K562 (cell line): ENCODE data around the gene KCNQ4. TPM values are rescaled to one million over a fixed set of nuclear protein-coding genes. Genes with fewer than 3 reads are reported as not detected.

Source experiments
- ATAC-seq: fragments of 200-7000 bp; cut with Tn5 transposase; 3 replicates; pipeline ENCODE4 v1.9.1; 2020; ENCODE audit warnings: moderate library complexity
- BruUV-seq: library from RNA; stranded (reverse); fragments of 400-500 nt; replicated peaks from 2 replicates; lab custom pipeline; 2021; lab: Mats Ljungman, UMichigan
- CTCF ChIA-PET: fragments of 300-600 bp; formaldehyde crosslinking; extraction: SDS; loops from one replicate; lab custom pipeline; 2021; ENCODE audit warnings: low intra/inter-chr PET ratio; lab: Yijun Ruan, JAX
- POLR2A ChIA-PET: fragments of 300-600, 350-650 bp; sonication (Branson Sonifier 250); formaldehyde crosslinking; extraction: SDS; loops from one replicate; lab custom pipeline; 2021; ENCODE audit warnings: antibody characterized with exemption, inconsistent platforms; lab: Yijun Ruan, JAX
- DNase-seq, 4 experiments: peaks; one replicate each; pipeline versions ENCODE4 v3.0.0 to v3.0.0-alpha.2; 2011 to 2018; ENCODE audit warnings: low spot score in 3 of 4, mixed read lengths in 3 of 4; ENCODE audit errors: extremely low read depth in 1 of 4
- FAIRE-seq: peaks from 2 replicates; lab custom pipeline; 2011; peaks lifted over from hg19 to GRCh38; lab: Jason Lieb, UNC
- H2AFZ ChIP-seq: 2 replicates; pipeline ENCODE4 v1.6.0; 2011; ENCODE audit warnings: low read depth, low read length, control low read depth, inconsistent platforms
- H3K27ac ChIP-seq: fragments of 200-600 bp; 3 replicates; pipeline ENCODE4 v1.8.0; 2011; ENCODE audit warnings: low read depth, mild to moderate bottlenecking, control low read depth, inconsistent platforms, low read length, moderate library complexity, mixed read lengths; ENCODE audit errors: extremely low read depth
- H3K27me3 ChIP-seq, 2 experiments: fragments of 300-600 bp in 1 of 2; 2 replicates in 1 of 2; 3 replicates in 1 of 2; pipeline versions ENCODE4 v1.6.0 to v1.8.0; 2011; ENCODE audit warnings: inconsistent platforms in 2 of 2, low read length in 2 of 2, mild to moderate bottlenecking in 1 of 2, mixed read lengths in 1 of 2, moderate library complexity in 1 of 2; ENCODE audit not compliant: control insufficient read depth in 2 of 2, insufficient read depth in 2 of 2
- H3K36me3 ChIP-seq: fragments of 300-600 bp; 3 replicates; pipeline ENCODE4 v1.8.0; 2011; ENCODE audit warnings: mild to moderate bottlenecking, low read length, inconsistent platforms; ENCODE audit not compliant: control insufficient read depth, insufficient read depth
- H3K4me1 ChIP-seq, 2 experiments: fragments of 200-600 bp in 1 of 2; replicated peaks in 1 of 2; 2 replicates in 1 of 2; 3 replicates in 1 of 2; pipeline versions ENCODE4 v1.5.1 to v1.8.0; 2011; ENCODE audit warnings: inconsistent platforms in 2 of 2, low read length in 2 of 2, mild to moderate bottlenecking in 1 of 2, mixed read lengths in 1 of 2, moderate library complexity in 1 of 2; ENCODE audit not compliant: control insufficient read depth in 2 of 2, insufficient read depth in 2 of 2
- H3K4me2 ChIP-seq: 2 replicates; pipeline ENCODE4 v1.6.1; 2011; ENCODE audit warnings: low read length, control low read depth, inconsistent platforms, mixed read lengths; ENCODE audit not compliant: insufficient read depth
- H3K4me3 ChIP-seq: fragments of 200-600 bp; sonication (generic), shearing (Covaris generic); 2 replicates; pipeline ENCODE4 v1.5.1; 2016; ENCODE audit warnings: control low read depth, inconsistent platforms
- H3K79me2 ChIP-seq: fragments of 200-600 bp; 3 replicates; pipeline ENCODE4 v1.8.0; 2011; ENCODE audit warnings: low read length, inconsistent platforms; ENCODE audit not compliant: control insufficient read depth, insufficient read depth
- H3K9ac ChIP-seq, 2 experiments: 2 replicates each; pipeline versions ENCODE4 v1.6.0 to v1.6.1; 2011; ENCODE audit warnings: low read depth in 2 of 2, low read length in 2 of 2, control low read depth in 1 of 2, inconsistent platforms in 1 of 2, mild to moderate bottlenecking in 1 of 2, mixed read lengths in 1 of 2; ENCODE audit not compliant: insufficient read depth in 1 of 2
- H3K9me1 ChIP-seq: one replicate; pipeline ENCODE4 v1.6.0; 2011; ENCODE audit warnings: inconsistent platforms, mild to moderate bottlenecking, low read length, moderate library complexity; ENCODE audit not compliant: control insufficient read depth, insufficient read depth
- H3K9me3 ChIP-seq: replicated peaks from 2 replicates; pipeline ENCODE4 v1.5.1; 2011; ENCODE audit warnings: low read depth, low read length, inconsistent platforms; ENCODE audit not compliant: control insufficient read depth, insufficient read depth
- H4K20me1 ChIP-seq: replicated peaks from 2 replicates; pipeline ENCODE4 v1.6.1; 2011; ENCODE audit warnings: low read length, inconsistent platforms, mixed read lengths; ENCODE audit not compliant: control insufficient read depth, insufficient read depth
- AFF4 ChIP-seq: sonication (generic); formaldehyde crosslinking; IDR thresholded peaks from 2 replicates; pipeline ENCODE4 v1.8.0; 2023; ENCODE audit warnings: mild to moderate bottlenecking, missing genetic modification reagents
- ARID2 ChIP-seq: fragments of 450-650 bp; IDR thresholded peaks from 2 replicates; pipeline ENCODE4 v1.6.1; 2017; ENCODE audit warnings: antibody characterized with exemption, mild to moderate bottlenecking
- CBFB ChIP-seq: sonication (generic); formaldehyde crosslinking; IDR thresholded peaks from 2 replicates; pipeline ENCODE4 v1.4.0; 2020; ENCODE audit warnings: mild to moderate bottlenecking, missing genetic modification reagents
- CBX1 ChIP-seq: sonication (generic); IDR thresholded peaks from 2 replicates; pipeline ENCODE4 v1.6.1; 2016; ENCODE audit warnings: antibody characterized with exemption, low read depth, mild to moderate bottlenecking
- ETS2 ChIP-seq: IDR thresholded peaks from 2 replicates; pipeline ENCODE4 v1.6.1; 2016; ENCODE audit warnings: borderline replicate concordance, missing genetic modification characterization, mild to moderate bottlenecking, moderate library complexity, missing compliant biosample characterization; ENCODE audit not compliant: poor library complexity, severe bottlenecking
- FOXM1 ChIP-seq, 2 experiments: fragments of 450-650 bp in 1 of 2; sonication (generic) in 1 of 2; formaldehyde crosslinking in 1 of 2; IDR thresholded peaks; 2 replicates each; pipeline versions ENCODE4 v1.6.1 to v1.9.0; 2017 to 2022; ENCODE audit warnings: low read depth in 2 of 2, mild to moderate bottlenecking in 2 of 2, missing genetic modification reagents in 1 of 2, moderate library complexity in 1 of 2
- GTF2B ChIP-seq: IDR thresholded peaks from 2 replicates; pipeline ENCODE4 v1.6.1; 2011; ENCODE audit not compliant: insufficient read length; ENCODE audit errors: extremely low read depth
- GTF2E2 ChIP-seq: fragments of 200-800 bp; sonication (Bioruptor generic); IDR thresholded peaks from 2 replicates; pipeline ENCODE4 v1.6.1; 2016; ENCODE audit warnings: missing genetic modification characterization, missing compliant biosample characterization
- KAT2B ChIP-seq: IDR thresholded peaks from one replicate; pipeline ENCODE4 v1.6.1; 2012; ENCODE audit warnings: low read depth, mild to moderate bottlenecking, control low read depth, inconsistent platforms, low read length, moderate library complexity
- MIER1 ChIP-seq: fragments of 450-650 bp; IDR thresholded peaks from 2 replicates; pipeline ENCODE4 v1.6.1; 2016; ENCODE audit warnings: antibody characterized with exemption, mild to moderate bottlenecking, low read depth
- MTA2 ChIP-seq: fragments of 450-650 bp; IDR thresholded peaks from 2 replicates; pipeline ENCODE4 v1.6.1; 2016; ENCODE audit warnings: low read depth
- MYNN ChIP-seq, 2 experiments: sonication (generic); formaldehyde crosslinking in 1 of 2; IDR thresholded peaks; 2 replicates each; pipeline versions ENCODE4 v1.5.0 to v1.6.1; 2016 to 2020; ENCODE audit warnings: antibody characterized with exemption in 1 of 2, missing genetic modification reagents in 1 of 2
- NCOR1 ChIP-seq: fragments of 450-650 bp; IDR thresholded peaks from 2 replicates; pipeline ENCODE4 v1.6.1; 2016; ENCODE audit warnings: mild to moderate bottlenecking, moderate library complexity
- RCOR1 ChIP-seq, 2 experiments: IDR thresholded peaks; 2 replicates each; pipeline ENCODE4 v1.6.1; 2012; ENCODE audit warnings: low read depth in 2 of 2, low read length in 2 of 2, borderline replicate concordance in 1 of 2, improper control_type of control experiment in 1 of 2
- SETDB1 ChIP-seq: IDR thresholded peaks from one replicate; pipeline ENCODE4 v1.6.1; 2012; ENCODE audit warnings: low read length, control low read depth, inconsistent platforms
- ZBTB43 ChIP-seq: sonication (generic); formaldehyde crosslinking; IDR thresholded peaks from 2 replicates; pipeline ENCODE4 v1.8.0; 2023; ENCODE audit warnings: mild to moderate bottlenecking, missing genetic modification reagents
- ZC3H8 ChIP-seq: fragments of 450-650 bp; IDR thresholded peaks from 2 replicates; pipeline ENCODE4 v1.6.1; 2017
- ZNF507 ChIP-seq: conservative IDR thresholded peaks from 2 replicates; pipeline ENCODE4 v1.6.1; 2017; ENCODE audit warnings: missing genetic modification characterization, missing compliant biosample characterization
- ZNF785 ChIP-seq: fragments of 250-450 bp; sonication (Bioruptor Pico); IDR thresholded peaks from 2 replicates; pipeline ENCODE4 v1.4.0; 2020; ENCODE audit warnings: mild to moderate bottlenecking
- WGBS: fragments of 100-300 bp; shearing (Covaris generic); methylation state at CpG from one replicate; pipeline ENCODE4 v1.1.6; 2016; ENCODE audit warnings: low coverage, mixed read lengths; ENCODE audit not compliant: insufficient coverage; ENCODE audit errors: missing lambda C conversion rate; 5-methylcytosine and 5-hydroxymethylcytosine counted together
- in situ Hi-C: fragments of 300-500 bp; cut with MboI; formaldehyde crosslinking; loops from 4 replicates; pipeline ENCODE4 v1.15.0; 2018; ENCODE audit warnings: inconsistent platforms, mixed read lengths
- intact Hi-C: fragments of 100-400 bp; cut with micrococcal nuclease; formaldehyde crosslinking; loops from 2 replicates; pipeline ENCODE4 v1.14.2; 2022
- polyA plus RNA-seq, 8 experiments: library from polyadenylated mRNA; depleted of rRNA in 4 of 8; stranded (reverse) in 5 of 8; unstranded in 3 of 8; fragments of >200 nt; fragmentation: Nextera tagmentation in 2 of 8; fragmentation: Illumina TruSeq in 1 of 8; extraction: Ambion mirVana in 2 of 8; extraction: Trizol in 1 of 8; gene quantifications; 2 replicates each; pipeline versions ENCODE4 v1.2.1 to v1.2.3, GENCODE V29; 2011 to 2014; ENCODE audit warnings: inconsistent platforms in 1 of 8, missing spikeins in 1 of 8
- total RNA-seq, 7 experiments: library from RNA; depleted of rRNA in 6 of 7; stranded (reverse); fragments of >200 nt in 6 of 7; fragmentation: Illumina TruSeq in 2 of 7; extraction: Trizol in 2 of 7; gene quantifications; 2 replicates each; pipeline versions ENCODE4 v1.2.1 to v1.2.3, GENCODE V29; 2011 to 2021; ENCODE audit warnings: low replicate concordance in 1 of 7

Gene KCNQ4
- total and polyA plus RNA-seq, 9 of the 15 experiments (the other 6 are each of a cell fraction or from before 2014, with no cell fraction given), result 0.07 to 4.1 (median 0.79) TPM

GRCh38 chr1:40837601-40838000 is 54.0 kb downstream of the KCNQ4 start:
- FAIRE-seq (no peak), ATAC-seq (no peak), DNase-seq (no peak)
- no peaks in the 10 kb centered on the region for H3K79me2 ChIP-seq
- H3K4me3 ChIP-seq, result no peak overlapping the region
- ChIA-PET POLR2A (interaction anchor here (1.0 to 1.2 kb wide), 2 partner anchors 10 to 17 kb away, joined by 3 read pairs; no protein-coding TSS in a partner anchor), CTCF (no interaction called here)
- BruUV-seq, result no TSS peak
- in situ Hi-C loops (no loop called here), intact Hi-C loops (no loop called here)
- TF ChIP-seq CBFB (CRISPR knock-in tag) (no peak), SETDB1 (no peak), ETS2 (no peak), FOXM1 (IDR thresholded peaks at IDR 0.05; ENCODE audit: low read depth) (no peak), FOXM1 (CRISPR knock-in tag; IDR thresholded peaks at IDR 0.05; ENCODE audit: low read depth) (no peak), ZC3H8 (no peak), GTF2B (no peak), MTA2 (no peak), MYNN (IDR thresholded peaks at IDR 0.05) (no peak), MYNN (CRISPR knock-in tag; IDR thresholded peaks at IDR 0.05) (no peak), ZNF507 (tag) (no peak), AFF4 (no peak), ARID2 (no peak), MIER1 (no peak), CBX1 (no peak), ZNF785 (CRISPR knock-in tag) (no peak), ZBTB43 (CRISPR knock-in tag) (no peak), RCOR1 (IDR thresholded peaks at IDR 0.05; ENCODE audit: borderline replicate concordance in 1 of 2, low read depth in 2 of 2, low read length in 2 of 2) (no peak), GTF2E2 (tag) (no peak), NCOR1 (no peak), KAT2B (no peak)
- H4K20me1 ChIP-seq, result no peaks in the 10 kb centered on the region
- no peak overlapping the region for H3K9ac ChIP-seq
- 95% methylated on average over 16 of the region's 24 CpGs for whole genome bisulfite sequencing
- no peaks in the 10 kb centered on the region for H3K27me3 ChIP-seq
- H3K9me1 ChIP-seq, result no peaks in the 10 kb centered on the region
- no peak overlapping the region for H3K4me2 ChIP-seq
- no peaks in the 10 kb centered on the region; the same call in 2 of the 3 replicates for H3K36me3 ChIP-seq
- H3K4me1 ChIP-seq, result peaks cover 43 to 47% of the 10 kb centered on the region in 2 experiments
- H3K27ac ChIP-seq, result no peak overlapping the region
- H2AFZ ChIP-seq, result no peak overlapping the region
- no peaks in the 10 kb centered on the region for H3K9me3 ChIP-seq
